Thyroid gland (tissue), 4 donors: ENCODE data around the gene C1orf146. TPM values are rescaled to one million over a fixed set of nuclear protein-coding genes. Genes with fewer than 3 reads are reported as not detected.

Experiments used
- DNase-seq, 2 donors: peaks; one replicate each; pipeline ENCODE4 v3.0.0-alpha.2; 2019
- H3K27ac ChIP-seq, 3 donors: fragments of 200-600 bp; sonication (generic); 1 replicate in 2 of 3; 2 replicates in 1 of 3; pipeline ENCODE4 v1.5.1; 2016 to 2019; ENCODE audit warnings: mild to moderate bottlenecking in 1 of 3, moderate library complexity in 1 of 3
- H3K27me3 ChIP-seq: fragments of 200-600 bp; sonication (generic); one replicate; pipeline ENCODE4 v1.5.1; 2019
- H3K36me3 ChIP-seq, 2 donors: fragments of 200-600 bp; sonication (generic); one replicate each; pipeline ENCODE4 v1.5.1; 2016 to 2019
- H3K4me1 ChIP-seq, 2 donors: fragments of 200-600 bp; sonication (generic); one replicate each; pipeline ENCODE4 v1.5.1; 2017 to 2019
- H3K4me3 ChIP-seq, 3 donors: fragments of 200-600 bp; sonication (generic); replicated peaks in 1 of 3; 1 replicate in 2 of 3; 2 replicates in 1 of 3; pipeline ENCODE4 v1.5.1; 2016; ENCODE audit warnings: mild to moderate bottlenecking in 1 of 3
- H3K9me3 ChIP-seq: fragments of 200-600 bp; sonication (generic); one replicate; pipeline ENCODE4 v1.5.1; 2017
- POLR2A ChIP-seq, 2 donors: fragments of 450-650 bp; IDR thresholded peaks; one replicate each; pipeline ENCODE4 v1.6.1; 2017; ENCODE audit warnings: antibody characterized with exemption in 2 of 2, mild to moderate bottlenecking in 2 of 2, moderate library complexity in 1 of 2
- WGBS, 2 donors: methylation state at CpG; one replicate each; pipeline ENCODE4 v1.1.5; 2017; 5-methylcytosine and 5-hydroxymethylcytosine counted together
- intact Hi-C: fragments of 100-400 bp; cut with DNase I; formaldehyde crosslinking; loops from one replicate; pipeline ENCODE4 v1.15.1; 2023
- total RNA-seq, 4 donors: library from RNA; depleted of rRNA; stranded (reverse); fragments of >200 nt; gene quantifications; one replicate each; pipeline ENCODE4 v1.2.3, GENCODE V29; 2016
- TF ChIP-seq, protein P1 (sequence below), 6 experiments: fragments of 200-600 bp in 3 of 6; fragments of 450-650 bp in 3 of 6; sonication (generic) in 3 of 6; IDR thresholded peaks; one replicate each; pipeline ENCODE4 v1.5.1; 2016 to 2019; ENCODE audit warnings: antibody characterized with exemption in 6 of 6, mild to moderate bottlenecking in 2 of 6, inconsistent platforms in 1 of 6, moderate library complexity in 1 of 6

The C1orf146 gene, protein sequence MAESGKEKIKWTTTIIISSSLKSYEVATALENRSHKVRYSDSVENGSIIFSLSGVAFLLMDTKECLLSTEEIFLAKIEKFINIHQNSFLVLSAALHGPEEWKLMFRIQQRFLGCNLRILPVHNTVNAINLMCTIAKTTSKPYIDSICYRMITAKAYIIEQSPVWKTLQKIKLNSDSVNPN
- not detected for total RNA-seq

DNA sequence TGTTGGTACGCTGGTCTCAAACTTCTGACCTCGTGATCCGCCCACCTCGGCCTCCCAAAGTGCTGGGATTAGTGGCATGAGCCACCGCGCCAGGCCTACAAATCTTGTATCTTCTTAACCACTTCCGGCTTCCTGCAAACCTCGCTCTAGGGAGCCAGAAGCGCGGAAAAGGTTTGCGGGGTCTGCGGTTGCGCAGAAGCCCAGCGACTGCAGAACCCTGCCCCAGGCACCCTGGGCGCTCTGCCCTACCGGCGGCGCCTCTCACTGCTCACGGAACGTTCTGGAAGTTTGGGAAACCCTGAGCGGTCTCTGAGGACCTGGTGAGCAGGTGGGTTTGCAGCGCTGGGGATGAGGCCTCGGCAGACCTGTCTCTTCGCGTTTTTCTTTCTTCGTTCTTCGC lies at the start of gene C1orf146:
TSS of gene C1orf146 (plus strand) at position 195 of the 400 bp plus-strand sequence. CDS start 13,506 bp downstream, outside the sequence.
- intact Hi-C loops = no loop called here
- Histone ChIP-seq H3K27me3 (no peaks in the 10 kb centered on the region), H3K27ac (no peak within 1 kb of the TSS), H3K9me3 (no peaks in the 10 kb centered on the region), H3K4me3 (no peak within 1 kb of the TSS), H3K4me1 (no peaks in the 10 kb centered on the region), H3K36me3 (no peaks in the 10 kb centered on the region)
- DNase-seq = no peak
- WGBS, 2 donors = 93 to 96% methylated on average over 19 to 21 of the region's 27 CpGs
- TF ChIP-seq, protein P1, sequence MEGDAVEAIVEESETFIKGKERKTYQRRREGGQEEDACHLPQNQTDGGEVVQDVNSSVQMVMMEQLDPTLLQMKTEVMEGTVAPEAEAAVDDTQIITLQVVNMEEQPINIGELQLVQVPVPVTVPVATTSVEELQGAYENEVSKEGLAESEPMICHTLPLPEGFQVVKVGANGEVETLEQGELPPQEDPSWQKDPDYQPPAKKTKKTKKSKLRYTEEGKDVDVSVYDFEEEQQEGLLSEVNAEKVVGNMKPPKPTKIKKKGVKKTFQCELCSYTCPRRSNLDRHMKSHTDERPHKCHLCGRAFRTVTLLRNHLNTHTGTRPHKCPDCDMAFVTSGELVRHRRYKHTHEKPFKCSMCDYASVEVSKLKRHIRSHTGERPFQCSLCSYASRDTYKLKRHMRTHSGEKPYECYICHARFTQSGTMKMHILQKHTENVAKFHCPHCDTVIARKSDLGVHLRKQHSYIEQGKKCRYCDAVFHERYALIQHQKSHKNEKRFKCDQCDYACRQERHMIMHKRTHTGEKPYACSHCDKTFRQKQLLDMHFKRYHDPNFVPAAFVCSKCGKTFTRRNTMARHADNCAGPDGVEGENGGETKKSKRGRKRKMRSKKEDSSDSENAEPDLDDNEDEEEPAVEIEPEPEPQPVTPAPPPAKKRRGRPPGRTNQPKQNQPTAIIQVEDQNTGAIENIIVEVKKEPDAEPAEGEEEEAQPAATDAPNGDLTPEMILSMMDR (IDR thresholded peaks at IDR 0.05) = no peak
- TF ChIP-seq POLR2A (IDR thresholded peaks at IDR 0.05) = no peak

GRCh38 chr1:92168657-92169056 lies 49.1 kb upstream of the C1orf146 start:
- TF ChIP-seq, protein P1 (IDR thresholded peaks at IDR 0.05) = no peak
- TF ChIP-seq POLR2A (IDR thresholded peaks at IDR 0.05) = no peak
- Histone ChIP-seq H3K36me3 (no peaks in the 10 kb centered on the region), H3K27ac (no peak overlapping the region), H3K9me3 (no peaks in the 10 kb centered on the region), H3K27me3 (no peaks in the 10 kb centered on the region), H3K4me1 (no peaks in the 10 kb centered on the region), H3K4me3 (no peak overlapping the region)
- no peak for DNase-seq
- WGBS, 2 donors = 87 to 93% methylated on average over 5 of the region's 5 CpGs
- intact Hi-C loops = no loop called here

- H3K36me3 ChIP-seq = no peaks in the 10 kb centered on the region
- 96 to 98% methylated on average over 2 of the region's 2 CpGs for WGBS, 2 donors
- intact Hi-C loops = no loop called here
- H3K4me3 ChIP-seq = no peak overlapping the region
- TF ChIP-seq, protein P1 (IDR thresholded peaks at IDR 0.05) = no peak
- TF ChIP-seq POLR2A (IDR thresholded peaks at IDR 0.05) = no peak
- no peaks in the 10 kb centered on the region for H3K9me3 ChIP-seq
- H3K27ac ChIP-seq = no peak overlapping the region
- no peak for DNase-seq
- no peaks in the 10 kb centered on the region for H3K4me1 ChIP-seq
- no peaks in the 10 kb centered on the region for H3K27me3 ChIP-seq
Measured at GRCh38 chr1:92169214-92170005, 48.3 kb upstream of the C1orf146 start.

DNA sequence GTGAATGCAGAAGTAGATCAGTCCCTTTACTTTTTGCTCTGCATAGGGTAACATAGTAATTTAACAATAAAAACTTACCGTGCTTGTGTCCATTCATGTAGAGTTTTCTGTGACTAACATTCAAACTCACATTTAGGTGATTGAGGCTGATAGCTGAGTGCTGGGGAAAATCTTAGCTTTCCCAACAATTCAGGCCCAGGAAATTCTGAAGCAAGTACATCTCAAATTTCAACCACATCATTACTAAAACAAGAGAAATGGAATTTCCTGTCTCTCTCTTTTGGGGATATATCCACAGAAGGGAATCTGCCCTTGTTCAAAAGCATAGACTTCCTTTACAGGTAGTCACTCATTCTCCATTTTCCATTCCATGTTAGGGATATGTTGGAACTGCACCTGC lies 33.1 kb upstream of the C1orf146 start:
- DNase-seq = no peak
- no peaks in the 10 kb centered on the region for H3K4me1 ChIP-seq
- WGBS, 2 donors = 83 to 90% methylated on average over 1 of the region's 1 CpG
- H3K9me3 ChIP-seq = no peaks in the 10 kb centered on the region
- H3K27ac ChIP-seq = no peak overlapping the region
- no peak overlapping the region for H3K4me3 ChIP-seq
- H3K36me3 ChIP-seq = peaks cover 0 to 8% of the 10 kb centered on the region in 2 donors
- TF ChIP-seq POLR2A (IDR thresholded peaks at IDR 0.05) = no peak
- TF ChIP-seq, protein P1 (IDR thresholded peaks at IDR 0.05) = no peak
- intact Hi-C loops = no loop called here
- no peaks in the 10 kb centered on the region for H3K27me3 ChIP-seq

DNA sequence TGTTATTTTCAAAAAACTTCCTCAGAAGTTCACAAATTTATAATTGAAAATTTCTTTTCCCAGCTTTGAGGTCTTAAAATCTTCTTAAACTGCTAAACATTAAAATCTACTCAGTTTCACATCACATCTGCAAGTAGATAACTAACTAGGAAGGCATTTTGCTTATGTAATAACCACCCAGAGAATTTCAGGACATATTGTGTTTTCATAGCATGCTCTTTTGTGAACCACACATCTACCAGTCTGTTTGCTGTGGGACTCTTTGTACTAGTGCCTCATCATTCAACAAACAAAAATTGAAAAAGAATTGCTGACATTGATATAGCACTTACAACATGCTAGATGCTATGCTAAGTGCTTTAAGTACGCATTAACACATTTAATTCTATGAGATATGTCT lies 31.6 kb upstream of the C1orf146 start:
- no peak overlapping the region for H3K27ac ChIP-seq
- TF ChIP-seq, protein P1 (IDR thresholded peaks at IDR 0.05) = no peak
- TF ChIP-seq POLR2A (IDR thresholded peaks at IDR 0.05) = no peak
- WGBS, 2 donors = 98 to 100% methylated on average over 1 of the region's 1 CpG

More for the DNA sequence above, 31.6 kb upstream of the C1orf146 start:
- DNase-seq = no peak
- no peak overlapping the region for H3K4me3 ChIP-seq
- peaks cover 0 to 3% of the 10 kb centered on the region in 2 donors for H3K36me3 ChIP-seq
- no peaks in the 10 kb centered on the region for H3K27me3 ChIP-seq
- H3K4me1 ChIP-seq = no peaks in the 10 kb centered on the region
- no peaks in the 10 kb centered on the region for H3K9me3 ChIP-seq
- intact Hi-C loops = no loop called here
